Measurements from ENCODE around the gene SCARB1. TPM values are rescaled to one million over a fixed set of nuclear protein-coding genes. Genes with fewer than 3 reads are reported as not detected.

The SCARB1 gene
- total and polyA plus RNA-seq, 9 of the 15 experiments (the other 6 are each of a cell fraction or from before 2014, with no cell fraction given) = 0.56 to 157 (median 52.8) TPM

GRCh38 chr12:124796303-124796960, 67.2 kb downstream of the SCARB1 start:
- no peak overlapping the region for H2AFZ ChIP-seq (ENCODE audit: low read depth, low read length)
- no peaks in the 10 kb centered on the region for H4K20me1 ChIP-seq (replicated peaks; ENCODE audit: control insufficient read depth, insufficient read depth, low read length)
- DNase-seq (ENCODE audit: extremely low read depth in 1 of 4, low spot score in 3 of 4) = no peak
- H3K9me1 ChIP-seq (ENCODE audit: control insufficient read depth, insufficient read depth, low read length) = peaks cover 2% of the 10 kb centered on the region
- no peaks in the 10 kb centered on the region for H3K79me2 ChIP-seq (ENCODE audit: control insufficient read depth, insufficient read depth, low read length)
- in situ Hi-C loops (cut with MboI) = no loop called here
- 90% methylated on average over 14 of the region's 14 CpGs for WGBS (ENCODE audit: insufficient coverage, low coverage, missing lambda C conversion rate)
- H3K9me3 ChIP-seq (replicated peaks; ENCODE audit: control insufficient read depth, insufficient read depth, low read depth, low read length) = no peaks in the 10 kb centered on the region
- ATAC-seq = no peak
- intact Hi-C loops (cut with micrococcal nuclease) = no loop called here
- no peak for FAIRE-seq
- no peak for TF ChIP-seq HDAC1 (IDR thresholded peaks at IDR 0.05)
- TF ChIP-seq PTRF (tag; IDR thresholded peaks at IDR 0.05) = no peak
- TF ChIP-seq BMI1 (IDR thresholded peaks at IDR 0.05; ENCODE audit: low read length) = no peak
- TF ChIP-seq, protein P1, sequence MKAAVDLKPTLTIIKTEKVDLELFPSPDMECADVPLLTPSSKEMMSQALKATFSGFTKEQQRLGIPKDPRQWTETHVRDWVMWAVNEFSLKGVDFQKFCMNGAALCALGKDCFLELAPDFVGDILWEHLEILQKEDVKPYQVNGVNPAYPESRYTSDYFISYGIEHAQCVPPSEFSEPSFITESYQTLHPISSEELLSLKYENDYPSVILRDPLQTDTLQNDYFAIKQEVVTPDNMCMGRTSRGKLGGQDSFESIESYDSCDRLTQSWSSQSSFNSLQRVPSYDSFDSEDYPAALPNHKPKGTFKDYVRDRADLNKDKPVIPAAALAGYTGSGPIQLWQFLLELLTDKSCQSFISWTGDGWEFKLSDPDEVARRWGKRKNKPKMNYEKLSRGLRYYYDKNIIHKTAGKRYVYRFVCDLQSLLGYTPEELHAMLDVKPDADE (conservative IDR thresholded peaks at IDR 0.05; ENCODE audit: control insufficient read depth, low read depth, low read length) = no peak
- TF ChIP-seq RBM25 (IDR thresholded peaks at IDR 0.05; ENCODE audit: low read depth, low read length, severe bottlenecking) = no peak
- no peak for TF ChIP-seq MXI1 (IDR thresholded peaks at IDR 0.05; ENCODE audit: low read depth, low read length)
- no peak for TF ChIP-seq SREBF2 (CRISPR knock-in tag; IDR thresholded peaks at IDR 0.05)
- no peaks in the 10 kb centered on the region for H3K4me1 ChIP-seq (replicated peaks in 1 of 2; ENCODE audit: control insufficient read depth in 2 of 2, insufficient read depth in 2 of 2, low read length in 2 of 2)
- 0 out of 4 replicates have a peak overlapping the region, but pooled peaks of 1 of the 2 experiments have one; percentile 32 for H3K9ac ChIP-seq (ENCODE audit: insufficient read depth in 1 of 2, low read depth in 2 of 2, low read length in 2 of 2)
- no peak overlapping the region for H3K4me2 ChIP-seq (ENCODE audit: insufficient read depth, low read length)
- POLR2A ChIA-PET = interaction anchor here (0.6 to 1.4 kb wide), 2 partner anchors 9 to 261 kb away, joined by 3 read pairs; no protein-coding TSS in a partner anchor
- BruUV-seq (replicated peaks) = no TSS peak
- CTCF ChIA-PET (ENCODE audit: low intra/inter-chr PET ratio) = no interaction called here
- H3K27me3 ChIP-seq (ENCODE audit: control insufficient read depth in 2 of 2, insufficient read depth in 2 of 2, low read length in 2 of 2) = no peaks in the 10 kb centered on the region
- no peak overlapping the region for H3K4me3 ChIP-seq
- H3K36me3 ChIP-seq (ENCODE audit: control insufficient read depth, insufficient read depth, low read length) = peaks cover 94% of the 10 kb centered on the region
- H3K27ac ChIP-seq (ENCODE audit: extremely low read depth, low read depth, low read length) = no peak overlapping the region
